Suprapubic skin (tissue), 4 donors: ENCODE measurements around the gene CNGB1. TPM values are rescaled to one million over a fixed set of nuclear protein-coding genes. Genes with fewer than 3 reads are reported as not detected.
"Not testable (repeated sequence)": the region's sequence is repeated elsewhere in the genome, so short reads cannot be mapped to it uniquely, and the experiment has no call there.

Source experiments
- DNase-seq, 2 donors: peaks; one replicate each; pipeline ENCODE4 v3.0.0-alpha.2; 2019; ENCODE audit warnings: low spot score in 2 of 2
- H3K27ac ChIP-seq: fragments of 200-600 bp; sonication (generic); one replicate; pipeline ENCODE4 v1.5.1; 2019
- H3K27me3 ChIP-seq: fragments of 200-600 bp; sonication (generic); one replicate; pipeline ENCODE4 v1.5.1; 2019
- H3K36me3 ChIP-seq: fragments of 200-600 bp; sonication (generic); one replicate; pipeline ENCODE4 v1.5.1; 2019
- H3K4me1 ChIP-seq: fragments of 200-600 bp; sonication (generic); one replicate; pipeline ENCODE4 v1.5.1; 2019
- H3K4me3 ChIP-seq: fragments of 200-600 bp; sonication (generic); one replicate; pipeline ENCODE4 v1.5.1; 2019; ENCODE audit warnings: mild to moderate bottlenecking
- H3K9me3 ChIP-seq: fragments of 200-600 bp; sonication (generic); one replicate; pipeline ENCODE4 v1.5.1; 2019
- CTCF ChIP-seq, 2 donors: fragments of 200-600 bp in 1 of 2; fragments of 450-650 bp in 1 of 2; sonication (generic) in 1 of 2; IDR thresholded peaks; one replicate each; pipeline ENCODE4 v1.5.1; 2016 to 2019; ENCODE audit warnings: antibody characterized with exemption in 2 of 2, mild to moderate bottlenecking in 1 of 2, moderate library complexity in 1 of 2
- EP300 ChIP-seq: sonication (generic); formaldehyde crosslinking; IDR thresholded peaks from one replicate; pipeline ENCODE4 v1.6.1; 2017; ENCODE audit warnings: antibody characterized with exemption
- POLR2AphosphoS5 ChIP-seq, 3 donors: sonication (generic); formaldehyde crosslinking; IDR thresholded peaks; one replicate each; pipeline ENCODE4 v1.6.1; 2017; ENCODE audit warnings: antibody characterized with exemption in 3 of 3
- WGBS: methylation state at CpG from one replicate; pipeline ENCODE4 v1.1.5; 2018; 5-methylcytosine and 5-hydroxymethylcytosine counted together
- total RNA-seq, 4 donors: library from RNA; depleted of rRNA; stranded (reverse); fragments of >200 nt; gene quantifications; one replicate each; pipeline ENCODE4 v1.1.0, GENCODE V29; 2016

Gene CNGB1
- total RNA-seq, 4 donors from 2014 or later, result 0.08 TPM; not detected in 3

GRCh38 chr16:57837305-57838125 is 133.4 kb downstream of the CNGB1 start:
- no peak for DNase-seq
- Histone ChIP-seq H3K36me3 (no peaks in the 10 kb centered on the region), H3K4me3 (no peak overlapping the region), H3K27ac (no peak overlapping the region), H3K9me3 (no peaks in the 10 kb centered on the region), H3K27me3 (no peaks in the 10 kb centered on the region), H3K4me1 (no peaks in the 10 kb centered on the region)
- 81% methylated on average over 10 of the region's 10 CpGs for WGBS
- TF ChIP-seq CTCF (IDR thresholded peaks at IDR 0.05) (no peak), POLR2AphosphoS5 (IDR thresholded peaks at IDR 0.05) (no peak)

- WGBS, result 86% methylated on average over 2 of the region's 4 CpGs
- DNase-seq, result peak in 1 of 2 donors; percentile 2
- not testable (repeated sequence) for H3K36me3 ChIP-seq, H3K27ac ChIP-seq, H3K9me3 ChIP-seq, H3K27me3 ChIP-seq, H3K4me3 ChIP-seq, H3K4me1 ChIP-seq
Observed at GRCh38 chr16:57835439-57835838, 135.5 kb downstream of the CNGB1 start.

DNA sequence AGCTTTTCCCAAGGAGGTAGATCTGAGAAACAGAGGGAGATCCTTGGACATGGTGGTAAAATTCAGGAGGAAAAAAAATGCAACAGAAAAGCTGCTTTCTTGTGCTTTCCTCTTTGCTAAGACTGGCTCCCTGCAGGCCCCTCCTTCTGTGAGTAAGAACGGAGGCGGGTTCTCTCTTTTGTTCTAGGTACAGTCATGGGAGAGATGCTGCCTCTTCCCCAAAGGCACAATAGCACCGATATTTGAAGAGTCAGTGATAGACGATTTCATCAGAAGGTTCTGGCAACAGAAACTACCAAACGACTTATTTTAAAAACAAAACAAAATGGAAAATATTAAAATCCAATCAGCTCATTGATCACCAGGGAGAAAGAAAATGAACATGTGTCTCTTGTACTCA is 136.0 kb downstream of the CNGB1 start:
- TF ChIP-seq POLR2AphosphoS5 (IDR thresholded peaks at IDR 0.05) (no peak), EP300 (no peak), CTCF (IDR thresholded peaks at IDR 0.05) (no peak)
- WGBS, result 39% methylated on average over 5 of the region's 5 CpGs
- Histone ChIP-seq H3K4me3 (no peak overlapping the region), H3K36me3 (no peaks in the 10 kb centered on the region), H3K27me3 (no peaks in the 10 kb centered on the region), H3K27ac (no peak overlapping the region), H3K4me1 (no peaks in the 10 kb centered on the region), H3K9me3 (no peaks in the 10 kb centered on the region)
- DNase-seq, result no peak

Other genes with a start within 250 kb of the CNGB1 start
- 10 to 100 TPM; 47.8 to 62.7 (median 55.7) TPM for gene KATNB1, start 235.4 kb downstream of the CNGB1 start, total RNA-seq
- 100 to 1,000 TPM; 111 to 219 (median 153) TPM for gene KIFC3, start 168.6 kb downstream of the CNGB1 start, total RNA-seq
- gene ZNF319, start 29.5 kb upstream of the CNGB1 start, total RNA-seq, result 10 to 100 TPM in 3 of 4 donors, 1 to 10 TPM in 1; 4.2 to 16.6 (median 11.6) TPM
- gene USB1, start 30.3 kb upstream of the CNGB1 start, total RNA-seq, result 10 to 100 TPM; 16.1 to 36.5 (median 19.8) TPM
- gene MMP15, start 54.6 kb upstream of the CNGB1 start, total RNA-seq, result 1 to 10 TPM; 5.7 to 10.0 (median 8.2) TPM
- gene CFAP20, start 158.3 kb upstream of the CNGB1 start, total RNA-seq, result 10 to 100 TPM; 28.6 to 85.4 (median 60.7) TPM
- gene CSNK2A2, start 227.0 kb upstream of the CNGB1 start, total RNA-seq, result 100 to 1,000 TPM in 1 of 4 donors, 10 to 100 TPM in 3; 53.3 to 112 (median 70.0) TPM